Jurkat, Clone E6-1 (cell line): ENCODE results near the gene IFI27L2.

ENCODE experiments used
- DNase-seq: peaks from one replicate; pipeline ENCODE4 v3.0.0-alpha.2; 2011; ENCODE audit warnings: low read depth, low spot score
- H3K4me3 ChIP-seq: 2 replicates; pipeline ENCODE4 v1.5.1; 2011; ENCODE audit warnings: mild to moderate bottlenecking, low read length, control low read depth, moderate library complexity

The IFI27L2 gene

GRCh38 chr14:94125659-94126418 lies 3.6 kb downstream of the IFI27L2 start:
- DNase-seq: no peak
- H3K4me3 ChIP-seq: no peak overlapping the region

- H3K4me3 ChIP-seq: no peak overlapping the region
- no peak for DNase-seq
Observed at GRCh38 chr14:94124582-94125377, 4.6 kb downstream of the IFI27L2 start.

DNA sequence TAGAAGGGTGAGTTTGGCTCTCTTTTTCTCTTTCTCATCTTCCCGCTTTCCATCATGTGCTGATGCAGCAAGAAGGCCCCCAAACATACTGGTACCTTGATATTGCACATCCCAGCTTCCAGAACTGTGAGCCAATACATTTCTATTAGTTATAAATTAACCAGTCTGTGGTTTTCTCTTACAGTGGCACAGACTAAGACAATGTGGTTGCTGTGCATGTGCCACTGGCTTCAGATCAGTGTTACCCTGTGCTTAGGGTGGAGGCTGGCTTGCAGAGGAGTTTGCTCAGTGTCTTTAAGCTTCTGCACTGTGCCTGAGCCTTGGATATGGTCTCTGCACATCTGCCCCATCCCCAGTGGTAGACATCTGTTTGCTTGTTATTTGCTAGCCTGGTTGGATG lies 5.5 kb downstream of the IFI27L2 start:
- H3K4me3 ChIP-seq: no peak overlapping the region
- no peak for DNase-seq

DNA sequence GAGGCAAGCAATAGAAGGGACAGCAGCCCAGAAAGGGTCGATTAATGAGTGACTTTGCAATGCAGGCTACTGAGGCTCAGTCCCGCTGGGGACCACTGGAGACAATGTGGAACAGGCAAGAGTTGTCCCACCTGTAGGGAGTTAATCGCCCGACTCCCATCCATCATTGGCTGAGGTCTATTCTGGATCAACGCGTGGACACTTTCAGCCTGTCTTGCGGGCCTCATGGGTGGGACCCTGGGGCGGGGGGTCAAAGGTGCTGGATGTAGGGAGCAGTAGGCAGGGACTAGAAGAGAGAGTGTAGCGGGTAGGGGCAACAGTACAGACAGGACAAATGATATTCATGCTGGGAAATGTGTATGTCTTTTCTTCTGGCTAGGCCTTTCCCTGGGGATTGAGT lies 6.1 kb downstream of the IFI27L2 start:
- no peak for DNase-seq

GRCh38 chr14:94122438-94122837 lies 7.0 kb downstream of the IFI27L2 start:
- H3K4me3 ChIP-seq: no peak overlapping the region
- no peak for DNase-seq

More for the DNA sequence above, 6.1 kb downstream of the IFI27L2 start:
- H3K4me3 ChIP-seq: no peak overlapping the region

DNA sequence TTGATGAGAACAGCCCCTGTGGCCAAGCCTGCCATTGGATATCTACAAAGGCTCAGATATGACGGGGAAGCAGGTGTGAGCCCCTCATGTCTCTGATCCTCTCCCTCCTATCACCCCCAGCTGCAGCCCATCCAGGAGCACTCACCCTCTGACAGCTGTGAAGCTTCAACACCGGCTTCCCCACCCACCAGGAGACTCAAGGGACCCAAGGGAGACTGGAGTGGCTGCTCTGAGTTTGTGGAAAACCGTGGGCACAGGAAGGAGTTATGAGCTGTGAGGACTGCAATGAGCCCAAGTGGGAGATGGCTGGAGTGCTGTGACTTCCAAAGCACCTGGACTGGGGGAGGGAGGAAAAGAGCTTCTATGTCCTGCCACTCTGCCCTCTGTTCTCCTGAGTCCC lies 7.9 kb downstream of the IFI27L2 start:
- H3K4me3 ChIP-seq: no peak overlapping the region
- no peak for DNase-seq

DNA sequence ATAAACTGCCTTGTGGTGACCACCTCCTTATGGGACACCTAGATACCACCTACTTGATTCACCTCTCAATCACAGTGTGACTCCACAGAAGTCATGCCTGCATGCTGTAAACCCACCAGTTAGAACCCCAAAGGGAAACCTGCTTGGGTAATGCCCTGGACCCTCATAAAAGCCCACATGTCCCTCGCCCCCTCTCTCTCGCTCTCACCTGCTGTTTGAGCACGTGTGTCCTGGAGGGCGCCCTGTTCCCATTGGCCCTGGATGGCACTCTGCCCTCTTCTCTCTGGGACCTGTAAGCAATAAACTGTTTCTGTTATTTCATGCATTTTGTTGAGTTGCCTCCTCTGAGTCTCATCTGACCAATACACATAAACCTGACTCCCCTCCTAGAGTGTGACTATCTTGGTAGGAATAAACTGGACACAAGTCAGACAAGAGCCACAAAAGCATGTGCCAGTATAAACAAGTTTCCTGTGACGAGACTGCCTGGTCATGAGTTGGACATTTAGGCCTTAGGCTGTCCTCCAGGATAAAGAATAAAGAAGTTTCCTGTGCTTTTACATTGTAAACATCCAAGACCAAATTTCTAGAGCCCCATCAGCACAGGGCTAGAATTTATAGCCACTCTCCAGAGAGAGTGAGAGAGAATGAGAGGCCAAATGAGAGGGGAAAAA lies 8.6 kb downstream of the IFI27L2 start:
- no peak overlapping the region for H3K4me3 ChIP-seq
- no peak for DNase-seq

DNA sequence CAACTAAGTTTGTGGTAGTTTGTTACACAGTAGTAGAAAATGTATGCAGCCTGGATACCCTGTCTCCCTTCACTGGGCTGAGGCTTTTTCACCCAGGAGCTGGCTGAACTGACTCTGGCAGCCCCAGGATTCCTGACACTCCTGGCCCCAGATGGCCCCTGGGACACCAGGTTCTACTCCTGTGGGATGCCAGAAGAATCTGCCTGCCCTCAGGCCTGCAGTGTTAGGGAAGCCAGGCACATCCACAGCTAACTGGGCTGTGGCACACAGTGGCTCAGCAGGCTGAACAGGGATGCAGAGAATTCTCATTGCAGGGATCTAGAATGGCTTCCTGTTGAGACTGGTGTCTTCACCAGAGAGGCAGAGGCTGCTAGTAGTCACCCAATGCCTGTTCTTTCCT lies 10.3 kb downstream of the IFI27L2 start:
- DNase-seq: no peak
- H3K4me3 ChIP-seq: no peak overlapping the region

DNA sequence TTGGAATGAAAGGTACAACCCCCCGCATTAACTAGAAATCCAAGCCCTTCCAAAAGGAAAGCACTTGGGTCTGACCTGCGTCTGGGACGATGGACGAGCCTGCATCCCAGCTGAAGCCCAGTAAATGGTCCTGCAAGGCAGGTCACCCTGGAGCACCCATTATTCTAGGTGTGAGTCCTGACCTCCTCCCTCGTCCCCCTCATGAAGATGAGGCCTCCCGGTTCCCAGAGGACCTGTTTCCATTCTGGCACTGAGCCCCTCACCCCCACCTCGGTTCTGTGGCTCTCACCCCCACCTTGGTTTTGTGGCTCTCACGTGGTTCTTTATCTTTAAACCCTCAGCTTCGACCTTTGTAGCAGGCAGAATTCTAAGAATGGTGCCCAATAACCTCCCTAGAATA lies 11.5 kb downstream of the IFI27L2 start:
- no peak for DNase-seq
- no peak overlapping the region for H3K4me3 ChIP-seq

DNA sequence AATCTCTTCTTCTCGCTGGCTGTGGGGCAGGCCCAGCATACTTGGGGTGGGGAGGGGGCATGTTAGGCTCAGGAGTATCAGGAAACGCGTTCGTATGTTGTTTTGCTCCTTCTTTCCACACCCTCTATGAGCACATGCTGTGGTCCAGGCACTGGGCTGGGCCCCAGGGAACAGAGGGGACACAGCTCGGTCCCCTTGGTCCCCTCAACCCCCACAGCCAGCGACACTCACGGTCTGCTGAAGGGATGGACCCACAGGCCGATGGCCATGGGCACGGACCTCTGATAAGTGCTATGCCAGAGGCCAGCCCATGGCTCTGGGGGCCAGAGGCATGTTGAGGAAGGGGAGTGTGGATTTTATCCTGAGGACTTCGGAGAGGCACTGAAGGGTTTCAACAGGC lies 12.7 kb downstream of the IFI27L2 start:
- DNase-seq: no peak
- H3K4me3 ChIP-seq: no peak overlapping the region

- no peak overlapping the region for H3K4me3 ChIP-seq
Observed at GRCh38 chr14:94115631-94116030, 13.8 kb downstream of the IFI27L2 start.

DNA sequence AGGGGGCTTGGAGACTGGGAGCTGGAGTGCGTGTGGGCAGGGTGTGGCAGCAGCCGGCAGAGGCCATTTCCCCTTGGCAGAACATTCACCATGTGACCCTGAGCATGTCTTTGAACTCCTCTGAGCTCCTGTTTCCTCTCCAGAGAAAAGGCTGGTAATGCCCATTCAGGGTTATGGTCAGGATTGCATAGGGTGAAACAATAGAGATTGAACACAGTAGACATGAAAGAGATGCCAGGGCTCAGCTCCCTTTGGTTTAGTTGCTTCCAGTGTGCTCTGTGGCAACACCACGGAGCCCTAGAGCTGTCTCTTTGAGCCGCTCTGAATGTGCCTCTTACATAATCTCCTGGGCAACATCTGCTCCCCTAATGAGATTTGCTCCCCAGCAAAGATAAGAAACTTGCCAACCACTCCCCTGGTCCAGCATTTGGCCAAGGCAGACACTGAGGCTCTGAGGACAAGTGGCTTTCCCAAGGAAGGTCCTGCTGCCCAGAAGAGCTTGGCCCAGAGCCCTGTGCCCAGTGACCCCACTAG lies 14.3 kb downstream of the IFI27L2 start:
- H3K4me3 ChIP-seq: no peak overlapping the region
- DNase-seq: no peak

More at GRCh38 chr14:94115631-94116030, 13.8 kb downstream of the IFI27L2 start:
- DNase-seq: no peak

DNA sequence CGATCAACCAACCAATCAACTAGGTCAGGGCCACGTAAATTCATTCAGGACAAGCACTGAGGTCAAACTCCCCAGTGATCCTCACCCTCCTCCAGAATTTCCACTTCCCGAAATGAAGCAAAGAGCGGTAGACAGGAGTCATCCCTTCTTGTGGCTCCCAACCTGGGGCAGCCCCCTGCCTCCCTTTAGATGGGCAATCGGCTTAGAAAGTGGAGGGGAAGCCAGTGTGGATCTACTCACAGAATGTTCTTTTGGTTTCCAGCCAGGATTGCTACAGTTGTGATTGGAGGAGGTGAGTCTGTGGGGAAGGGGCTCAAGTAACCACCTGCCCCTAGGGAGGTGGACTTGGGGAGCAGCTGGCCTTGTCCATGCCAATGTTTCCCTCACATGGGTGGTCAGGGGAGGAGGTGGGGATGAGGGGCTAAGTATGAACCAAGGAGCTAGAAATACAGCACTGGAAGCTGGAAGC lies 14.8 kb downstream of the IFI27L2 start:
- DNase-seq: no peak
- no peak overlapping the region for H3K4me3 ChIP-seq

GRCh38 chr14:94113908-94114588 lies 15.4 kb downstream of the IFI27L2 start:
- no peak for DNase-seq
- no peak overlapping the region for H3K4me3 ChIP-seq

GRCh38 chr14:94113490-94113889 lies 15.9 kb downstream of the IFI27L2 start:
- H3K4me3 ChIP-seq: no peak overlapping the region
- no peak for DNase-seq

- H3K4me3 ChIP-seq: no peak overlapping the region
Observed at GRCh38 chr14:94113073-94113472, 16.3 kb downstream of the IFI27L2 start.

GRCh38 chr14:94112513-94113063 lies 16.8 kb downstream of the IFI27L2 start:
- H3K4me3 ChIP-seq: no peak overlapping the region
- no peak for DNase-seq

More at GRCh38 chr14:94113073-94113472, 16.3 kb downstream of the IFI27L2 start:
- DNase-seq: no peak

DNA sequence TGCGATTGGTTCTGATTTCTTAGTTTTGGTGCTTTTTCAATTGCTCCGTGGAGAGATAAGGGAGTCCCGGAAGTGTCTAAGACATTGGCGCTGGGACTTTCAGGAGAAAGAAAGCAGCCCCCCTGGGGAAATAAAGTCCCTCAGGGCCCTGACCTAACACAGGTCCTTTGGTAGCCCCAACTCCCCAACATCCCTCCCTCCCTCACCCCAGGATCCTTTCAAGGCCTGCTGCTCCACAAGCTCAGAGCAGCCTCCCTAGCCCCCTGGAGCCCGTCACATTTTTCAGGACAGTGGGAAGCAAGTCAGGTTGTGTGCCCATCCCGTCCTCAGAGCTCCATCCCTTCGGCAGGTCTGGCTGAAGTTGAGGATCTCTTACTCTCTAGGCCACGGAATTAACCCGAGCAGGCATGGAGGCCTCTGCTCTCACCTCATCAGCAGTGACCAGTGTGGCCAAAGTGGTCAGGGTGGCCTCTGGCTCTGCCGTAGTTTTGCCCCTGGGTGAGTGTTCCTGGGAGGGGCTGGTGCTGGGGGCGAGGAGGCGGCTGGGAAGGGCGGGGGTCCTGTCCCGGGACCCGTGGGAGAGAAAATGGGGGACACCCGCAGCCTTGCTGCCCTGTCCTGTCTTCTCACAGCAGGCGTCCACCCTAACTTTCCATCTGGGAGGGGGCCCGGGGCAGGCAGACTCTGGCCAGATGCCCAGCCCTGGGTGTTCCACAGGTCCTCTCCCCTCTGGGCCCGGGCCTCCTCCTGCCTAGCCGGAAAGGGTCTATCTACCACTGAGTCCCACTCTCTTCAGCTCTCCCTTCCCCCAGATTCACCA lies 17.9 kb downstream of the IFI27L2 start:
- DNase-seq: no peak
- H3K4me3 ChIP-seq: no peak overlapping the region
